AG09309 (cell line): Measurements from ENCODE around the gene CHSY1.

ENCODE experiments used
- DNase-seq: peaks from one replicate; pipeline ENCODE4 v3.0.0-alpha.2; 2010; ENCODE audit warnings: low read depth
- H3K4me3 ChIP-seq: 2 replicates; pipeline ENCODE4 v1.5.1; 2011; ENCODE audit warnings: mild to moderate bottlenecking, low read depth, low read length, moderate library complexity; ENCODE audit not compliant: control insufficient read depth
- TF ChIP-seq, protein P1 (sequence below): IDR thresholded peaks from 2 replicates; pipeline ENCODE4 v1.5.1; 2011; ENCODE audit warnings: mild to moderate bottlenecking, low read depth, low read length, inconsistent platforms; ENCODE audit not compliant: insufficient read depth, control insufficient read depth; ENCODE audit errors: missing control alignments

Gene CHSY1

DNA sequence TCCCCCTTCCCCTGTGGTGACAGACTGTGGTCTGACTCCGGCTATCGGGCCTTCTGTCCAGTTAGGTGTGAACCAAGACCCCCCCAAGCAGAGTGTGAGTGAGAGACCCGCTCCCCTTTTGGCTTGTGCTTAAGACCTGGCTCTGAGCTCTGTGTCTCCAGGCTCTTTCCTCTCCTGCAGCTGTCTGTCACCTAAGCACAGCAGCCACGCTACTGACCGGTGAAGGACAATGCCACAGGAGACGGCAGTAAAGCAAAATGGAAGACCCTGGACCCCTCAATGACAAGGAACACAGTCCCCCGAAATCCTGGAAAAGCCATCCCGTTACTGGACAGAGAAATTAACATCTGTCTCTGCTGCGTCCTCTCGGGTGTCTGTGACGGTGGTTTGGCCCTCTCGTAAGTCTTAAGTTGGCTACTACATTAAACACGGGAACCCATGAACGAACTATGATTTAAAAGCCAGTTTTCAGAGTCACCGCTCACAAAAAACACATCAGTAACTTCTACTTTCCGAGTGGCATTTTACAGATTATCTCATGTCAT lies 53.7 kb downstream of the CHSY1 start:
- DNase-seq: no peak
- no peak overlapping the region for H3K4me3 ChIP-seq
- TF ChIP-seq, protein P1, sequence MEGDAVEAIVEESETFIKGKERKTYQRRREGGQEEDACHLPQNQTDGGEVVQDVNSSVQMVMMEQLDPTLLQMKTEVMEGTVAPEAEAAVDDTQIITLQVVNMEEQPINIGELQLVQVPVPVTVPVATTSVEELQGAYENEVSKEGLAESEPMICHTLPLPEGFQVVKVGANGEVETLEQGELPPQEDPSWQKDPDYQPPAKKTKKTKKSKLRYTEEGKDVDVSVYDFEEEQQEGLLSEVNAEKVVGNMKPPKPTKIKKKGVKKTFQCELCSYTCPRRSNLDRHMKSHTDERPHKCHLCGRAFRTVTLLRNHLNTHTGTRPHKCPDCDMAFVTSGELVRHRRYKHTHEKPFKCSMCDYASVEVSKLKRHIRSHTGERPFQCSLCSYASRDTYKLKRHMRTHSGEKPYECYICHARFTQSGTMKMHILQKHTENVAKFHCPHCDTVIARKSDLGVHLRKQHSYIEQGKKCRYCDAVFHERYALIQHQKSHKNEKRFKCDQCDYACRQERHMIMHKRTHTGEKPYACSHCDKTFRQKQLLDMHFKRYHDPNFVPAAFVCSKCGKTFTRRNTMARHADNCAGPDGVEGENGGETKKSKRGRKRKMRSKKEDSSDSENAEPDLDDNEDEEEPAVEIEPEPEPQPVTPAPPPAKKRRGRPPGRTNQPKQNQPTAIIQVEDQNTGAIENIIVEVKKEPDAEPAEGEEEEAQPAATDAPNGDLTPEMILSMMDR: no peak

DNA sequence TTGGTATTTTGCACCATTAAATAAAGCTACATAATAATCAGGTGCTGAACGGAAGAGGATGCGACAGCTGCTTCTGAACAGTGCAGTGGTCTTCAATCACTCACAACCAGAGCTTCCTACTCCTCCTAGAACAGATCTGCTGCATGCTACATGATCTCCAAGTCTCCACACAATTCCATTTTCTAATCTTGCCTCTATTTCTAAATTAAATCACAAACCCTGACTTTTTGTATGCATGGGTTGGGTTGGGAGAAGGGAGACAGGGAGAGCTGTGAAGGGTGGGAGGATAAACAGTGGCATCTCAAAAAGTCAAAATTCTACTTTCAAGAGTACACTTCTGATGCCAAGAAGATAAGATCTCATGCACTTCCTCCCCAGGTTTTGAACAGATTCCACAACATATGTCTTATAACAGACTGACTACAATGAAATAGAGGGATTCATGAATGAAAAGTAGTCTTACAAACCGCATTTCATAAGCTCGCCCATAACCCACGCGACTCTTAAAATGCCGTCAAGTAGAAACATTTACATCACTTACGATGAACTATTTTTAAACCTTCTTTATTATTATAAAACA lies 57.2 kb downstream of the CHSY1 start:
- TF ChIP-seq, protein P1: no peak
- DNase-seq: no peak
- no peak overlapping the region for H3K4me3 ChIP-seq

DNA sequence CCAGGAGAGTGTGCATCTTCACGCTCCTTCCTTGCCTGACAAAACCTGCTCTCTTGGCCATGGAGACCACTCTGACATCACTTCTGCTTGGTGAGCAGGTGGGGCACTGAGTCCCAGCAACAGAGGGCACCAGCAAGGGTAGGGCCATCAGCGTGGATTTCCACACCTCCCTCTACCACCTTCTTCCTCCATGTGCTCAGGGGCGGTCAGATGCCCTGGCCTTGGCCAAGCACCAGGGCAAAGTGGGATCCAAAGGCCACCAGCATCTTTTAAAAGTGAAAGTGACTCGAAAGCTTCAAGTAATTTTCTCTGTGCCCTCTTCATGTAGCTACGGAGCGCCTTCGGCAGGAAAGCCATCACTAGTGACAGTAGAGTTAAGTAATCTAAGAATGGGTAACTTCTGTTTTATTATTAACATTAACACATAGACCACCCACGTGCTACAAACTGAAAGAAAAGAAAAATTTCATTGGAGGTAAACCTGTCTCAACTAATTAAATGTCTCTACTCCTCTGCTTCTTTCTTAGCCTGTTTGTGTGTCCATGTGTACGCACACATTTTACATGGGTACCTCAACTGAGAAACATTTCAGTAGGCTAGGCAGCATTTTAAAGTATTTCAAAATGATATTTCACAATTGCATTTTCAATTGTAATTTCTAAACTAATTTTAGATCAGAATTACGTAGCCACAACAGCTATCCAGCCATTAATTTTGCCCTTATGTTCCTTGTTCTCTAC lies 57.9 kb downstream of the CHSY1 start:
- no peak for DNase-seq
- TF ChIP-seq, protein P1: no peak

GRCh38 chr15:101193120-101193644 lies 58.7 kb downstream of the CHSY1 start:
- DNase-seq: no peak
- TF ChIP-seq, protein P1: no peak
- peak overlapping the region; percentile 11; the same call in 1 of the 2 replicates for H3K4me3 ChIP-seq

More for the DNA sequence above, 57.9 kb downstream of the CHSY1 start:
- peak overlapping the region; percentile 25 for H3K4me3 ChIP-seq

GRCh38 chr15:101192081-101192480 lies 59.8 kb downstream of the CHSY1 start:
- no peak overlapping the region for H3K4me3 ChIP-seq
- DNase-seq: no peak
- TF ChIP-seq, protein P1: no peak

- no peak for DNase-seq
- TF ChIP-seq, protein P1: no peak
- H3K4me3 ChIP-seq: no peak overlapping the region
These were observed 60.6 kb downstream of the CHSY1 start for GRCh38 chr15:101191242-101191641.
